Limb (tissue), 2 donors: ENCODE data around the gene SLX9.
"Not testable (repeated sequence)": the region's sequence is repeated elsewhere in the genome, so short reads cannot be mapped to it uniquely, and the experiment has no call there.

Experiments
- DNase-seq, 2 donors: peaks; one replicate each; pipeline ENCODE4 v3.0.0-alpha.2; 2016; ENCODE audit errors: extremely low spot score in 2 of 2

Gene SLX9

DNA sequence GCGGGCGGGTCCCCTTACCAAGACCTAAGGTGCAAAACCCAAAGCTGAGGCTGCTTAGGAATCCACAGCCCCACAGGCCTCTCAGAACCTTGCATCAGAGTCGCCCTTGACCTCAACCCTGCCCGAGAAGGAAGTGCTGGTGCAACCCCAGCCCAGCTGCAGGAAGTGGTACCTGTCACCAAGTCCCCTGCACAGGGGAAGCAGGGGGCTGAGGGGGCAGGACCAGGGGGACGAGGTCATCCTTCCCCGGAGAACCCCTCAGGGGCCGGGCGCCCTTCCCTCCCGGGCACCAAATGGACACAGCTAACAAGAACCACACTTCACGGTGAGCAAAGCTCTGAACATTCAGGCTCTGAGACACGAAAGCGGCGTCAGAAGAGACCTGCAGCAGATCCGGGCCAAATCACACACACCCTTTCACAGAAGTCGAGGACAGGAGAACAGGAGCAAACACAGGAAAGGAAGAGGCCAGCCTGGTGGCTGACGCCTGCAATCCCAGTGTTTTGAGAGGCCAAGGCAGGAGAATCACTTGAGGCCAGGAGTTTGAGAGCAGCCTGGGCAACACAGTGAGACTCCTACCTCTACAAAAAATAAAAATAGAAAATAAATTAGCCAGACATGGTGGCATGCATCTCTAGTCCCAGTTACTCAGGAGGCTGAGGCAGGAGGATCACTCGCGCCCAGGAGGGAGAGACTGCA, 25.5 kb upstream of the SLX9 start:
- DNase-seq: no peak

DNA sequence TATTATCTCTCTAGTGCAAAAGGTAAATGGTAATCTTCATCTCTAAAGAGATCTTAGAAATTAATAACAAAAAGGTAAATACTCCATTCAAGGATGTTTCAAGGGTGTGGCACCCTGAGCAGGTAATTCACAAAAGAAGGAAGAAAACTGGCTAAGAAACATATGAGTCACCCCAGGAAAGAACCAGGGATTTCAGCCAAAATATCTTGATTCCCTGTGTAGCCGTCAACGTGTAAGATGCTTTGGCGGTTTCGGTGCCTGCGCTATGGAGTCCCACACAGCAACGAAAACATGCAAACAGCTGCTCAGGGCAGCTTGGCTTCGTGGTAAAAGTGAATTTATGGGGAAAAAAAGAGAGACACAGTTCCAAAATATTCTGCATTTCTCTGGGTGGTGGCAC, 22.9 kb upstream of the SLX9 start:
- no peak for DNase-seq

DNA sequence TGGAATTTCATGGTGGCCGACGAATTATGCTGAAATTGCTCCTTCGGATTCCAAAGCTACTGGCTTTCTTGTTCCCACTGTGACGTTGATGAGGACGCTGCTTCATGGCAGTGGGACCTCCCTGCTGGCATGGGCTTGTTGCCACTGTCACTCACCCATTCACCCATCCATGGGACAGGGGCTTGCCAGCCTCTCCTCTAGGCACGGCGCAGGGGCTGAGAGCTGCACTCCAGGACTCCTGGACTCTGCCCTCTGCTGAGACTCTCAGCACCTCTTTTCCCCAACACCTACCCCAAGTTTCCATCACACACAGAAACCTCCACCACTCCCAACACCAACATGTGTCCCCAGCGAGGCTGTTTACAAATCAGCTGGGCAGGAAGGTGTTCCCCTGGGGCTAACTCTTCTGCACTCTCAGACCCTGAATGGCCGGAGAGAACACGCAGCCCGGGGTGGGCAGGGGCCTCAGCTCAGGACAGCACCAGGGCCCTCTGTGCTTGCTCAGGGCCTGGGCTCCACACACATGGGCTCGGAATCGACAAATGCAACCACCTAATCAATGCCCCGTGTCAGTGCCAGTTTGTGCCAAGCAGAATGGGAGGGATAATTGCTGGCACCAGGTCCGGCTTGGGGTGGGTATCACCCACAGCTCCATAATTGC, 22.3 kb upstream of the SLX9 start:
- DNase-seq: no peak

DNA sequence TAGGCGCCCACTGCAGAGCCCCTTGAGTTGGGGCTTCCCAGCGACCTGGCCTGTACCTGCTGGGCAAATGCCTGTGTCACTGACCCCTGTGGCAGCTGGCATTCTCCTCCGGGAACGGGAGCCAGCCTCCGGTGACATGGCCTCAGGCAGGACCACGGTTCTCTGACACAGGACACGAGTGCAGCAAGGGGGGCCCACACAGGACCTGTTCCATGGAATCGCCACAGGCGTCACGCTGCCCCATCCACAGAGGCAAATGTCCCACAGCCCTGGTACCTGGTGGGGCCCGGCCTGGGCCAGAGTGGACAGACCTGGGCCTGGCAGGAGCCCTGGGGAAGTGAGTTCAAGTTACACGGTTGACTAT, 21.7 kb upstream of the SLX9 start:
- no peak for DNase-seq

DNA sequence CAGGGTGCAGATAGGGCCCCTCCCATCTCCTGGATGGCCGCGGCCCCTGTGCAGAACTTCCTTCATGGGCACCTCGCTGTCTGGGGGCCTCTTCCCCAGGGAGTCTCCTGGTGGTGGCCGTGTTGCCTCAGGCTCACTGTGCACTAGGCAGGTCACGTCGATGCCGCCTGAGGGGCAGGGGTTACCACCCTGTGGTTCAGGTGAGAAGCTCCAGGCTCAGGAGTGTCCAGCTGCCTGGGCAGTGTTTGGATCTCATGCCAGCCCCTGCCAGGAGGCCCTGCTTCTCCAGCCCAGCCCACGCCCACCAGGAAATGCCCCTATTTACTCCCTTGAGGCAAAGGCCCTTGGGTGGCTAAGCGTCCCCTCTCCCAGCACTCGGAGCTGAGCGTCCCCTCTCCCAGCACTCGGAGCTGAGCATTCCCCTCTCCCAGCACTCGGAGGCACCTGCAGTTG, 21.2 kb upstream of the SLX9 start:
- DNase-seq: no peak

DNA sequence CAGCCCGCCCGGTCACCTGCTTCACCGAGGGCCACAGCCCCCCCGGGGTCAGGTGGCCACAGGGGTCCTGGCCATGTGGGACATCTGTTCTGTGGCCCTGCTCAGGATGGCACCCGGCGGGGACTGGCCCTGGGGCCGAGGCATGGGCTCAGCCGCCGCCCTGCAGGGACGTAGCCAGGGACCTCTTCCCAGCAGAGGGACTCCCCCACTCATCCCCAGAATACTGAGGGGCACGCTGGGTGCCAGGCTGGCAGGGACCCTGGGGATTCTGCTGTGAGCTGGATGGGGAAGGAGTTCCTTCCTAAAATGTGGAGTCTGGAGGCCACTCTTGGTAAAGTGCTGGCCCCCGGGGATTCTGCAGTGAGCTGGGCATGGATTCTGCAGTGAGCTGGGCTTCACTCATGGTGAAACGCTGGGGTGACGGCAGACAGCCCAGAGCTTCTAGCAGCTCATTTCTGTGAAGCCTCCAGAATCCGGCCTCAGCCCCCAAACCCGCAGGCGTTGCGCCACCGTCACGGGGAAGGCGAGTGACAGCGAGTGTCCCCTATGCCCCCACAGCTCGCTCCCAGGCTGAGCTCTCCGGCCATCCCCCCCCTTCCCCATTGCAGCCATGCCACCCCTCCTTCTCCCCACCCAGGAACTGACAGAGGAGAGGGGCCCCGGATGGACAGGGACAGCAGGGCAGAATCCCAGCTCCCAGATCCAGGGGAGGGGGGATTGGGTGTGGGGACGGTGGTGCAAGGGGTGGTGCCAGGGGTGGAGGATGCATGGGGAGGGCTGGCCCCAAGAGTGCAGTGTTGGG, 20.5 kb upstream of the SLX9 start:
- no peak for DNase-seq

DNA sequence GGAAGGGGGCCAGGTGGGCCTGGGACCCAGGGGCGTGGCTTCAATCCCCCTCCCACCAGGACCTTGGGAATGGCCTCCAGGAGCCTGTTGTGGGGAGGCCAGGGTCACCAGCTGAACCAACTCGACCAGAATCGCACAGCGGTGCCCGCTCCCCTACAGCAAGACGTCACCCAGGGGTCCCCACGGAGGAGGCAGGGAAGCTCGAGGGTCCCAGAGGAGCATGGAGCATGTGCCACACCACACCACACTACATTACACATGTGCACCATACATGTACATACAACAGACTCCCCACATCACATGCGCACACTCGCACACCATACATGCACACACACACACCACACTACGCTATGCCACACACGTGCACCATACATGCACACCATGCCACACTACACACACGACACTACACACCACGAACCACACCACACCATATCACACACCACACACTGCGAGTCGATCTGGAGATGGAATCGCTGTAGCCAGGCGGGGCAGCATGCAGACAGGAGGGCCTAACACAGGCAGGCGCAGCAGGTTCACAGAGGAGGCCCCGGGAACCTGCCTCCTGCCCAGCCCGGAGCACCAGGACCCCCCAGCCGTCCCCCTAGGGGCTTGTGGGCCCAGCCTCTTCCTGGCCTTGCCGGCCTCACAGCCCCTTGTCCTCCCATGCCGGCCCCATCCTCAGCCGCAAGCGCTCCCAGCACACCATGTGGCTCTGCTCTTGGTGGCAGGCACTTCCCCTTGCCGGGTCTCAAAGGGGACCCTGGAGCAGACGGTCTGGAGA, 19.7 kb upstream of the SLX9 start:
- no peak for DNase-seq

DNA sequence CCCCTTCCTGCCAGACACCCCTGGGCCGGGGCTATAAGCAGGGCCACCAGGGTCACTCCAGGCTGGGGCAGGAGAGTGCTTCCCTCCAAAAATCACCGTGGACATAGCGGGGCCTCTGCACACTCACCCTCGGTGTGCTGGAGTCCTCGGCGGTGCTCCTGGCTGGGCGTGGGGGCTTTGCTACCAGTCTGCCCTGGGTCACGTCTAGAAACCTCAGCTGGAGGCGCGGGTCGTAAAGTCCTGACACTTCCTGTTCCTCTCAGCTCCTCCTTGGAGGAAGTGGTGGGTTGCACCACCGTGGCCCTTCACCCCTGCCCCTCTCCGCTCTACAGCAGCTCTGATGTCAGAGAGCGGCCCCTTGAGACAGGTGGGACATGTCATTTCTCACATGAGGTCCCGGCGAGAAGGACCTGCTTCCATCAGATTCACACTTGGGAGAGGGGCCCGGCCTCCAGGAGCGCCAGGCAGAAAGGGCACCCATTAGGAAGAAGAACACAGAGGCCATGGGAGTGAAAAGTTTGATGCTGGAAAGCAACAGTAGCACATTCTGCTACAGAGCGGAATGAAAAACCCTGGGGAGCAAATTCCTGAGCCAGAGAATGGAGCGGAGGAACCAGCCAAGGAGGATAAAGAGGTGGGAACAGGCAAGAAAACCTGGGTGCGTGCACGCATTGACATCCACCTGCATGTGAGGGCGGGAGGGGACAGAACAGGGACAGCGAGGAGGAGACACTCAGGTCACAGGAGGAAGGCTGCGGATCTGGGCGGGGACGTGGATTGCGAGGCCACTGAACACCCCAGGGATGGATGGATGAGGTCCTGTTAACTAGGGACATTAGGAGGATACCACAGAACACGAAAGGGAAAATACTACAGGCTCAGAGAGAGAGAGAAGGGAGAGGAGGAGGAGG, 18.9 kb upstream of the SLX9 start, which contains the start of gene ITGB2:
Gene ITGB2 (minus strand): TSS at position 206 of the 911 bp plus-strand sequence. CDS start 10,117 bp downstream, outside the sequence.
- DNase-seq: no peak

DNA sequence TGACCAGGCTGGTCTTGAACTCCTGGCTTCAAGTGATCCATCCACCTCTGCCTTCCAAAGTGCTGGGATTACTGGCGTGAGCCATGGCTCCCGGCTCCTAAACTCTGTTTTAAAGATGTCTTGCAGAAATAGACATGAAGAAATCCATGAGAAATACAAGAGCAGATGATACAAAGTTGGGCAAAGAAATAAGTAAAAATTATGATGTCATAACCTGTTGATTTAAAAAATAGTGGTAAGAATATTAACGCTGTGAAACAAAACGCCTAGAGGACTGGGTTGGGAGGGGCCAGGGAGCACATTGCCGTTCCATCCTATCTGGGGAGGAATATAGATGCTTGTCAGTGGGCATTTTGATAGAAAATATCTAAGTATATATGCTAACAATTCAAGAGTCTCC, 17.9 kb upstream of the SLX9 start:
- no peak for DNase-seq

DNA sequence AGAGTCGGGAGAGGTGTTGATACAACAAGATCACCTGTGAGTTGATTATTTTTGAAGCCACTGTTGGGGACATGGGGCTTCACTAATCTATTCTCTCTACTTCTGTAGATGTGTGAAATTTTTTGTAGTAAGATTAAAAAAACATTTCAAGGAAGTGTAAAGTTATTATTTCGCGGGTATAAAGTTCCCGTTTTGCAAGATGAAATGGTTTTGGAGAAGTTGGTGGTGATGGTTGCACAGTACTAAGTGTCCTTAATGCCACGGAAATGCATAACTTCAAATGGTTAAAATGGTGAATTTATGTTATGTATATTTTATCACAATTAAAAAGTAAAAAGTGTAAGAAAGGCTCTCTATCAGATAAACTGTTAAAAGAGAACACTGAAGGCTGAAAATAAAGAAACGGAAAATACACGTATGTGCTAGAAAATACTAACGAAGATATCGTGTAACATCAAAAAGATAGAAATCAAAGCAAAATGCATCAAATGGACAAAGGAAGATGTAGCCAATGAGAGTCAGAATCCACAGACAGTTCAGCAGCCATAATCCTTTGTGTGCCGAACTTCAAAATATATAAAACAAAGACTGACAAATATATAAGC, 16.2 kb upstream of the SLX9 start:
- no peak for DNase-seq

DNA sequence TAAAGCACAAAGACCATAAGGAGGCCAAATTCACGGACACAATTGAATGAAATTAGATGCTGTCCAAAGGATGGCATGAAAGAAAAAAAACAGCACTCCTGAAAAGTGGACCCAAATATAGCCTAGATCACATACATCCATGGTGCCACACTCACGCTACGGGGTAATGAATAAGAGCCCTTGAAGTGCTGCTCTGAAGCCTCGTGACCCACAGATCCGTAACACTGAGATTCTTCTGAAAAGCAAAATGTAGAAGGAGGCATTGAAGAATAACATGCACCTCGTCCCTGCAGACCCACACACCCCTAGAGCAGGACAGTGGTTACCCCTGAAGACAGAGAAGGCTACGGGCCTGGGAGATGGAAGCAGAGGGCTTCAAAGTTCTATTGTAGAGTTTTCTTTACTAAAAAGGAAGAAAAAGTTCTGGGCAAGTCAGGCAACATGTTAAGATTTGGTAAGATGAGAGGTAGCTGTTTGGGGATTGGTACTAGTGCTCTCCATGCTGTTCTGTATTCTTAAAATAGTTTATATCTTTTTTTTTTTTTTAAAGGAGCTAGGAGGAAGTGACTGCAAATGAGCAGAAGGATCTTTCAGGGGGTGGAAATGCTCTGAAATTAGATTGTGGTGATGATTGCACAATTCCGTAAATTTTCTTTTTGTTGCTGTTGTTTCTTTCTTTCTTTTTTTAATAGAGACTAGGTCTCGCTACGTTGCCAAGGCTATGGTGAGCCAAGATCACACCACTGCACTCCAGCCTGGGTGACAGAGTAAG, 15.0 kb upstream of the SLX9 start:
- no peak for DNase-seq

DNA sequence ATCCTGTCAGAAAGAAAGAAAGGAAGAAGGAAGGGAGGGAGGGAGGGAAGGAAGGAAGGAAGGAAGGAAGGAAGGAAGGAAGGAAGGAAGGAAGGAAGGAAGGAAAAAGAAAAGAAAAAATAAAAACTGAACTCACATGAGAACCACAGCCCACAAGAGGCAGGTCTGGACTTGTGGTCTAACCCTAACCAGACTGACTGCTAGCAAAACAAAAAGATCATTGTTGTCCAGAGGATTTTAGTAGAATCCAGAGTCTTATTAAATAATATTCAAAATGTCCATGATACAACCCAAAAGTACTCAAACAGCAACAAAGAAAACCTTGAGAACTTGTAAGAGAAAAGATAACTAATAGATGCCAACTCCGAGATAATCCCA, 14.5 kb upstream of the SLX9 start:
- DNase-seq: no peak

DNA sequence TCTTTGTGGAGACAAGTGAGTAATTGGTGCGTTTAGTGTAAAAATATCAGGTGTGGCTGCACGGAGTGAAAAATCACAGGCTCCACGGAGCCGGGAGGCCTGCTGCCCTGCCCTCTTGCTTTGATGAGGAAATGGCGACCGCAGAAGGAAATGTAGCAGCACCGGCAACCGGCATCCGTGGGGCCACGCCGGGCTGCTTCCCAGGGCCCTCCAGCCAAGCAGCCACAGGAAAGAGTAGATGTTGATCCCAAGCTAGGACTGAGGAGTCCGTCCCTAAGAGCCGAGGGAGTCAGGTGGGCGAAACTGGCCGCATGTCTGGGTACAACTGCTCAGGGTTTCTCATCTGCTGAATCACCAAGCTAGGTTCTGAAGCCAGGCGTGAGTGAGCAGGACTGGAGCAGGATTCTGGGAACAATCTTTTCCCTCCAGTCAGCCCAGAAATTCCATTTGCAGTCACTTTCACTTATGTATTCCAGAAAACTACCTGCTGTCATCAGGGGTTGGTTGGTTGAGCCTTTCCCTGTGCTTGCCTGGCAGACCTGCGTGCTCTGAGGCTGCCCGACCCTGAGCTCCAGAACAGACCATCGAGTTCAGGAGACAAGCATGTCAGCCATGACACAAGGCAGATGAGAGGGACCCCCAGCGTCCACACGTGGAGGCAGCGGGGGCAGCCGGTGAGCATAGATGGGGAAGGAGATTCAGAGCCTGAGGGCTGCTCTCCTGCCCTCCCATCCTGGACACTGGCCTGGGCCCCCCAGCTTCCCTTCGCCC, 13.3 kb upstream of the SLX9 start:
- no peak for DNase-seq

DNA sequence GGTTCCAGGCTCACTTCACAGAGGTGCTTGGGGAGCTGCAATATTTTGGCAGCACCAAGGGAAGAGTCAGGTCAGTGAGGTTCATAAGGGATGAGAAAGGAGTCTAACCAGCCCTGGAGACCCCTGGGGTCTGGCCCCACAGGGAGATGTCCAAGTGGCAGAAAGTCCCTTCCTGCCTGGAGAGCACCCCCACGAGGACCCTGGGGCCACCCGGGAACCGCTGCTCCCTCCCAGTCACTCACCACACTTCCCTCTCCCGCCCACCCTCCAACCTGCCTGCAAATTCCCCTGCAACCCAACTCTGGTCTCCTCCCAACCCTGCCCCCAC, 12.6 kb upstream of the SLX9 start:
- DNase-seq: no peak

DNA sequence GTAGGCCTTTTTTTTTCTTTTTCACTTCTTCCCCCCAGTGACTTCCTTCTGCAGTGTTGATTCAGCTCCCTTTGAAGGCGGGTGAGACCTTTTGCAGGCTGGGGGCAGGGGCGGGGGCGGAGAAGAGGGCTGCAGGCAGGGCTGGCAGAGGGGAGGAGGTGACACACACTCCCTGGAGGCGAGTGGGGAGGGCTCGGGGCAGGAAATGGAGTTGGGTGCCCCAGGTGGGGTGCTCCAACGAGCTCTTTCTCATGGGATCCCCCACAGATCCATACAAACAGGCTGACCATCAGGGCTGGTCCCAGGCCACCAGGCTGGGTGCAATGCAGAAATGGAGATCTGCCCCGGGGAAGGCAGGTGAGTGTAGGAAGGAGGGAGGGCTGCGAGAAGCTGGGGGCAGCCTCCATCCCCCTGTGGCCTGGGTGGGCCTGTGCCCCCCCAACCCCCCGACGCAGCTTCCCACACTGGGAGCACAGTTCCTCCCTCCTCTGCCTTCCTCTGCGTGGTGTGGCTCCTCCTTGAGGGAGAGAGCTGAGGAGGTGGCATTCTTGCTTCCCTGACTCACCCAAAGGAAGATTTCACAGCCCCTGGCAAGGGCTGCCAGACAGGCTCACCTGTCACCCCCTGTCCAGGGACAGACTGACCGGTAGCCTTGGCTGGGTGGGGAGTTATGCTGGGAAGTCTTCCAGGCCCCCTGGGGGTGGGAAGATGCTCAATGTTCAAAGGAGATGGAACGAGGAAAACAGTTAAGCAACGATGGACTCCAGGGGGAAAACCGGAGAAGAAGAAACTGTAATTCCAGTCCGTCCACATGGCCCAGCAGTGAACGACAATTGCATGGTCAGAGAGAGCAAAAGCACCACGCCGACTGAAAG, 12.0 kb upstream of the SLX9 start:
- no peak for DNase-seq

DNA sequence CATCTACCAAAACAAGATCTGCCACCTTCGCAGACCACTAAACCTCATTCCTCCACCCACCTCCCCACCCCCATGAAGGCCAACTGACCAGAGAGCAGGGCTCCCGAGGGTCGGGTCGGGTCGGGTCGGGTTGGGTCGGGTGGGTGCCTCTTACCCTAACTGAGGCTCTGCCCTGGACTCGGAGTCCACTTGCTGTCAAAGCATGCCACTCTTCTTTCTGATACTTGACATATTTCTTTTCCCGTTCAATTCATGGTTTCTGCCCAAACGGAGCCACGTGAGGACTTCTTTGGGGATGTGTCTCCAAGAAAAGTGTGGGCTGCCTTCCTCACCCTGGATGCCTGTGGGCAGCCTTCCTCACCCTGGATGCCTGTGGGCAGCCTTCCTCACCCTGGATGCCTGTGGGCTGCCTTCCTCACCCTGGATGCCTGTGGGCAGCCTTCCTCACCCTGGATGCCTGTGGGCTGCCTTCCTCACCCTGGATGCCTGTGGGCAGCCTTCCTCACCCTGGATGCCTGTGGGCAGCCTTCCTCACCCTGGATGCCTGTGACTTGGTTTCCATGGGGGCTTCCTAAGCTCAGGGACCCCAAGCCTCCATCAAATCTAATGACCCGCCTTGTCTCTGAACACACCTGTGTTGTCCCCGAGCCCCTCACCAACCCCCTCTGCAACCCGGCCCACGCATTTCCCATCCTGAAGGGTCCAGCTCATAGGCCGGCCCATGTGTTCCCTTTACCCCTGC, 11.2 kb upstream of the SLX9 start:
- not testable (repeated sequence) for DNase-seq

DNA sequence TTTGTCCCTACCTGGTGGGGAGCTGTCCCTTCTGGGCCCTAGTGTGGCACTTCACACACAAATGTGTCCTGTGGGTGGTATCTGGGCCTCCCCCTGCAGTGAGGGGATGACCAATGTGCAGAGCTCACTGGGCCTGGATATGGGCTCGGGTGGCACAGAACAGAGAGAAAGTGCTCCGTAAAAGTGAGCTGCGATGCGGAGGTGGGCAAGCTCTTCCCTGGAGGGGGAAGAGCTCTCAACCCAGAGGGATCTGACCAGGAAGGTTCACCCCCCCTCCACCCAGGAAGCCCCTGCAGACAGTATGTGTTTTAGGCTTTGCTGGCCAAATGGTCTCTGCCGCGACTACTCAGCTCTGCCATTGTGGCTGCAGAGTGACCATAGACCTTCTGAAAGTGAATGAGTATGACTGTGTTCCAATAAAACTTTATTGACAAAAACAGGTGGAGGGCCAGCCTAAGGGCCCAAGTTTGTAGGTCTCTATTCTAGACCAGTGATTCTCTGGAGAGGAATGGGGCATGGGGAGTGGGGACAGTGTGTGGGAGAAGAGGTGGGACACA, 10.5 kb upstream of the SLX9 start:
- DNase-seq: no peak
